Erythroblast (primary cell): ENCODE data around the gene SYTL4.

Experiments
- GATA1 ChIP-seq: IDR thresholded peaks from 2 replicates; pipeline ENCODE4 v1.6.1; 2011; ENCODE audit warnings: low read depth, mild to moderate bottlenecking, control low read depth, low read length, moderate library complexity
- POLR2A ChIP-seq: IDR thresholded peaks from 2 replicates; pipeline ENCODE4 v1.6.1; 2011; ENCODE audit warnings: mild to moderate bottlenecking, low read length

- TF ChIP-seq POLR2A = no peak
- TF ChIP-seq GATA1 = no peak
Measured at GRCh38 chrX:100636321-100636991, 95.5 kb downstream of the SYTL4 start, which contains the start of gene TSPAN6.
